ENCODE data around the gene PTGDS.
A peak's percentile ranks its signal among the peaks of the same experiment; 100 is the strongest.

Gene PTGDS

DNA sequence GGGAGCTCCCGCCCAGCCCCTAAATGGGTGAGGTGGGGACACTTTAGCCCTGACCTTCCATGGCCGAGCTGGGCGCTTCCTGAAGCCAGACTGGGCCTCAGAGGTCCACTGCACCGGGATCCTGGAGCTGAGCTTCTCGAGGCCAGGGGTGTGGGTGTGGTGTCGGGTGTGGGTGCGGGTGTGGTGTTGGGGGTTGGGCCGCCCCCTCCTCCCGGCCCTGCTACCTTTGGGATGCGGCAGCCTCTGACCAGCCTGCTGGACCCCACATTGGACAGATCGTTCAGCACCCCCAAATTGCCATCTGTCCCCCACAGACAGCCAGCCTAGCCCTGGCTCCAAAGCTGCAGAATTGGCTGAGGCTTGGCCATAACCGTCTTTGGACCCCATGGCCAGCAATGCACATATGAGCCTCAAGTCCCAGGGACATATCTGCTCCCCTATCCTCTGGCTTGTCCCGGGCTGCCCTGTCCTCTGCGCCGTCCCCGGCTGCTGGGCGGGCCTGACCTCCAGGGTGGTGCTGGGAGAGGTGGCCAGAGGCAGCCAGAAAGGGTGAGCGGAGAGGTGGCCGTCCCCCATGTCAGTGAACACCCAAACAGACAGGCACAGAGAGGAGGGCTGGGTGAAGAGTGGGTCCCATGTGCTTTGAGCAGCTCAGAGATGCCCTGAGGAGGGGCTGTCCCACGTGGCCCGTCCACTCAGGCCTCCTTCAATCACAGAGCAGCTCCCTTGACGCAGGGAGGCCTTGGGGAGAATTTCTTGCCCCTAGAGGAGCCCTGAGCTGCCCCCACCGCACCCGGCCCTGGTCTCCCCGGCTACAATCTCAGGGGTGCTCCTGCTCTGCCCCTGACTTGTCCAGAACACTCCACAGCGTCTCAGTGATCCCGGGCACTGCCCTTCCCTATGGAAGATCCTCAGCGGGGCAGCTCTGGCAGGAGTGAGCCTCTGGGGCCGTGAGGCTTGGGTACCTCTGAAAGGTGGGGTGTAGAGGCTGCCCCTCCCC is 3.4 kb upstream of the PTGDS start:
- DNase-seq, result no peak

DNA sequence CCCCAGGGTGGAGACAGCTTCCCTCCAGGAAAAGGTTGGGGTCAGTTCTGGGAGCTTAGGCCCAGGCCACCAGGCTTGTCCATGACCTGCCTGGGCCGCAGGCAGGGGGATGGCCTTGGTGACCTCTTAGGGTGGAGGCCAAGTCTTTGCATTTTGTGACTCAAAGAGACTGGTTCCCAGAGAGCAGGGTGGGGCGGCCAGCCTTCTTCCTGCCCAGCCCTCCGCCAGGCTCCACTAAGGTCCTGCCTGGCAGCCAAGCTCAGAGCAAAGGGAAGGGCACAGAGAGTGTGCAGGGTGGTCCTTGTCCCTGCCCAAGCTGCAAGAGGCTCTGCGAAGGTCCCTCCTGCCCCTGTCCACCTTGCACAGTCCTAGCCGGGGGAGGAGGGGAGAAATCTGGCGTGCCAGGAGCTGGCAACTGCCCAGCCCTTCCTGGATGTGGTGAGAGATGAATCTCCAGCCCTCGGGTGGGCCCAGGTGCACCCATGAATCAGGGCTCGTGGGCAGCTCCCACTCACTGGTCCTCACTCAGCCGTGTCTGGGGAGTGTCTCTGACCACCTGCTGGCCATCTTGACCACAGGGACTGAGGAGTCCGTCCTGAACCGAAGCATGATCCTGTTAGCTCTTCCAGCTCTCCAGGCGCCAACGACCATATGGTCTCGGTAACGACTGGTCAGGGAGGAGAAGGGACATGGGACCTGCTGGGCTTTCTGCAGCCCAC is 2.3 kb upstream of the PTGDS start:
- DNase-seq, result no peak

DNA sequence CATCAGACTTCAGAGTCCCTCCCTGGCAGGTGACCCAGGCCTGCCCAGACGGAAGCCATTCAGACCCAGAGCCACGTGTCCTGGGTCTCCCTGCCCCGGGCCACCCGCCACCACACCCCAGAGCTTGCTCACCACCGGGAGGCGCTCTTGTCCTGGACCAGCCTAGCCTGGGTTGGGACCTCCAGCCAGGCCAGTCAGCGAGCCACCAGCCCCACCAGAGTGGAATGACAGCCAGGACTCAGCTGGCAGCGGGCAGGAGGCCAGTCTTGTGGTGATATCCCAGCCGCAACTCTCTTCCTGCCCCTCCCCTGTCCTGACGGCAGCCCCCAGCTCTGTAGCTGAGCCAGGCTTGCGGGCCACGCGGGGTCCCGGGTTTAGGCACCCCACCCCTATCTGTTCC is 1.7 kb upstream of the PTGDS start:
- no peak for DNase-seq

DNA sequence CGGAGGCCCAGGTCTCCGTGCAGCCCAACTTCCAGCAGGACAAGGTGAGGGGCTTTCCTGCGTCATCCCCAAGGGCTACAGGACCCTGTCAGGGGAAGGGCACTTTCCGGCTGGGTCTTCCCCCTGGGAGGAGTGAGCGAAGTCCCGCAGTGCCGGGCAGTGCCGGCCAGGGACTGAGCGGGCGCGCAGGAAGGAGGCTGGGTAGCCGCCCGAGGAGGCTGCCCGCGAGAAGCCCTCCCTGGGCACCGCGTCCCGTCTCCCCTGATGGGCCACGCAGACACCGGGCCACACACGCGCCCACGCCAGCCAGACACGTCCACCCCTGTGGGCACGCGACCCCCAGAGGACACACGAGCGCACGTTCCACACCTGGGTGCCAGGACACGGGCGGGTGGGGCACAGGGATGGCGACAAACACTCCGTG is 357 bp downstream of the PTGDS start:
- DNase-seq, result peak; percentile 62

DNA sequence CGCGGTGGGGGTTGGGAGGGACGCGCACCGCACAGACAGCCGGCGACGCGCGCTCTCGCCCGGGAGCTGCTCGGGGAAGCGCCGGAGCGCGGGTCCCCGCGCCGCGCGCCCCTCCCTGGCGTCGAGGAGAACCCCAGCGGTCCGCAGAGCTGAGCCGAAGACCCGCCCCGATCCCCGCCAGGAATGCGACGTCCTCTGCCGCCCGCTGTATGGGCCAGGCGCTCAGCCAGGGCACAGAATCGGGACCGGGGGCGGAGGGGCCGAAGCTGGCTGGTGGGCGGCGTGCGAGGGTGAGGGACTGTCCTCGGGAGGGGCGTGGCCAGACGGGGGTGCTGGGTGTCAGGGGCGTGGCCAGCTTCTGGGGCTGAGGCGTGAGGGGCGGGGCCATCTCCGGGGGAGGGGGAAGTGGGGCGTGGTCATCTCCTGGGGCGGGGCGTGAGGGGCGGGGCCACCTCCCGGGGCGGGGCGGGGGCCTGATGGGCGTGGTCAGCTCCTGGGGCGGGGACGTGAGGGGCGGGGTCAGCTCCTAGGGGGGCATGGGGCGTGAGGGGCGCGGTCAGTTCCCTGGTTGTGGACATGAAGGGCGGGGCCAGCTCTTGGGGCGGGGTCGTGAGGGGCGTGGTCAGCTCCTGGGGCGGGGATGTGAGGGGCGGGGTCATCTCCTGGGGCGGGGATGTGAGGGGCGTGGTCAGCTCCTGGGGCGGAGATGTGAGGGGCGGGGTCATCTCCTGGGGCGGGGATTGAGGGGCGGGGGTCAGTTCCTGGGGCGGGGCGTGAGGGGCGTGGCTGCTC is 965 bp downstream of the PTGDS start:
- DNase-seq, result no peak

DNA sequence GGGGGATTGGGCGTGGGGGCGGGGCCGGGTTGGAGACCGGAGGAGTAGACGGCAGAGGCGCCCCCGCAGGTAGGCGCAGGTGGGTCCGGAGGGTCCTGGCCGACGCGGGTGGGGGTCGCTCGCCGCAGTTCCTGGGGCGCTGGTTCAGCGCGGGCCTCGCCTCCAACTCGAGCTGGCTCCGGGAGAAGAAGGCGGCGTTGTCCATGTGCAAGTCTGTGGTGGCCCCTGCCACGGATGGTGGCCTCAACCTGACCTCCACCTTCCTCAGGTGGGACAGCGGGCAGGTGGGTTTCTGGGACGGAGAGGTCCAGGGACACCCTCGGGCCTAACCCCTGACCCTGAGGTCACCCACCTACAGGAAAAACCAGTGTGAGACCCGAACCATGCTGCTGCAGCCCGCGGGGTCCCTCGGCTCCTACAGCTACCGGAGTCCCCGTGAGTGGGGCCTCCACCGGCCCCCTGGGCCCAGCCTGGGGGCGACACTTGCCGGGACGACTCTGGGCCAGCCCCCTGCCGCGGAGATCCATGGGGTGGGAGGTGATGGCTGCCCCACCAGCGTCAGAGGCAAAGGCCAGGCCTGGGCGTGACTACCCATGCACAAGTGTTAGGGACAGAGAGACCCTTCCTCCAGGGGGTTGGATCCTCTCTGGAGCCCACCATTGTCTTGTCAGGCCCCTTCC is 1.7 kb downstream of the PTGDS start:
- DNase-seq, result no peak

DNA sequence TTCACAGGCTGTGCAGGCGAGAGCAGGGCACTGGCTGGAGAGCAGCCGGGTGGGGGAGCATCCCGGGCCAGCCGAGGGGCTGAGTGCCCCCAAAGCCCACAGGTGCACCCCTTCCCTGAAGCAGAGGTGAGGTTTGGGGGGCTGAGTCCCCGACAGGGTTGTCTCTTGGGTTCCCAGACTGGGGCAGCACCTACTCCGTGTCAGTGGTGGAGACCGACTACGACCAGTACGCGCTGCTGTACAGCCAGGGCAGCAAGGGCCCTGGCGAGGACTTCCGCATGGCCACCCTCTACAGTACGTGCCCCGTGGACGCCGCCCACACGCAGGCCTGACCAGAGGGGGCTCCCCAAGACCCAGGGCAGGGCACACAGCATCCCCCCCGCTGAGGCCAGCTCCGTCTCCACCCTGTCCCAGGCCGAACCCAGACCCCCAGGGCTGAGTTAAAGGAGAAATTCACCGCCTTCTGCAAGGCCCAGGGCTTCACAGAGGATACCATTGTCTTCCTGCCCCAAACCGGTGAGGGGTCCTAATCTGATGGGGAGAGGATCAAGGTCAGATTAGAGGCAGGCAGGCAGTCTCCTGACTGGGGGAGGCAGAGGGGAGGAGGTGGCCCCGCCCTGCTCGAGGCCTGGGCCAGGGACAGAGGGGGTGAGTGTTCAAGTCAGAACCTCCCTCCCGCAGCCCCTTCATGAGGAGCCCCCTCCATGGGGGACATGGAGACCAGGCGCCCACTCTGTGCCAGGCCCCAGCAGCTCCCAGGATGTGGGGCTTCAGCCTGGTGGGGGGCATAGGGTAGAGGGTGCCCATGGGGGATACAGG is 2.7 kb downstream of the PTGDS start:
- no peak for DNase-seq

DNA sequence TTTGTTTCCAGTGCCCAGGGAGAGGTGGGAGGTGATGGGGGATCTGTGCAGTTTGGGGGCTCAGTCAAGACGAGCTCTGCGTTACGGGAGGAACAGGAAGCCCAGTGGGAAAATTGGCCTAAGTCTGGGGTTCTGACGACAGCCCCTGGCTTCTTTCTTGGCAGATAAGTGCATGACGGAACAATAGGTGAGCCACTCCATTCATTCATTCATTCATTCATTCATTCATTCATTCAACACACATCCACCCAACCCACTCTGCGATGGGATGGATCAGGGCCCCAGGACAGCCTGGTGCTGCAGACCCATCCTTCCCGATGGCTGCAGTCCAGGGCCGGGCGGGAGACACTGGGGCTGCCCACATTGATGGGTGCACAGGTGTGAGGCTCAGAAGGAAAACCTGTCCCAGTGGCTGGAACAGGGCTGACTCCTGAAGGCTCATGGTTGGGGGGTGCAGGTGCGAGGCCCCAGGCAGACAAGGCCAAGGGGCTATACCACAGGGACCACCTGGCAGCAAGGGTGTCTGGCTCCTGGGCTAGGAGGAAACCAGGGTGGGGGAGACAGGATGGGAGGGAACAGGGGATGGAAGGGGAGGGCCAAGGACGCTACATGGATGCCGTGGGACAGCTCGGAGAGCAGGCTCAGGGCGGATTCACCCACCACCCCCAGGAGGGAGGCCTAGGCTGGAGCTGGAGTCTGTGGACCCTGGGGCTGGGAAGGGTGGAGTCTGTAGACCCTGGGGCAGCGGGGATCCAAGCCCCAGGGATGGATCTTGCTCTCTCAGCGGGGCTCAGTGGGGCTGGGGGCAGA is 3.6 kb downstream of the PTGDS start:
- DNase-seq, result no peak

DNA sequence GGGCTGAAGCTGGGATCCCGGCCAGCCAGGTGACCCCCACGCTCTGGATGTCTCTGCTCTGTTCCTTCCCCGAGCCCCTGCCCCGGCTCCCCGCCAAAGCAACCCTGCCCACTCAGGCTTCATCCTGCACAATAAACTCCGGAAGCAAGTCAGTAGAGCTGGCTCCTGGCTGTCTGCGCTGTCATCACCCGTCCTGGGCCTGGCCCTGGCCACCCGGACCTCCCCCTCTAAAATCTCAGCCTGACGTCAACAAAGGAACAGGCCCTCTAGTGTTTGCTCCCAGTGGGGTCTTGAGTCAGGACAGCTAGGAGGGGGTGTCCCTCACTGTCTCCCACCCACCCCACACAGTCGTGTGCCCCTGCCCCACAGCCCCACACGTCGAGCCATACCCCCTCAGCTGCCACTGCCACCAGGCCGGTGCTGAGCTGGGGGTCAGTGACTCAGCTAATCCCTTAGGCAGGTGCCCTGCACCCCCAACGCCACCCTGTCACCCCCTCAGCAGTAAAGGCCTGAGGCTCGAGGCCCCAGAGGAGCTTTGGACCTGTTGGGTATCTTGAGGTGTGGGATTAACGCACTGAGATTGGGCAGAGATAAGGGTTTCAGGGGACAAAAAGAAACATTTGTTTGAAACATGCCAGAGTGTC is 4.4 kb downstream of the PTGDS start:
- no peak for DNase-seq

DNA sequence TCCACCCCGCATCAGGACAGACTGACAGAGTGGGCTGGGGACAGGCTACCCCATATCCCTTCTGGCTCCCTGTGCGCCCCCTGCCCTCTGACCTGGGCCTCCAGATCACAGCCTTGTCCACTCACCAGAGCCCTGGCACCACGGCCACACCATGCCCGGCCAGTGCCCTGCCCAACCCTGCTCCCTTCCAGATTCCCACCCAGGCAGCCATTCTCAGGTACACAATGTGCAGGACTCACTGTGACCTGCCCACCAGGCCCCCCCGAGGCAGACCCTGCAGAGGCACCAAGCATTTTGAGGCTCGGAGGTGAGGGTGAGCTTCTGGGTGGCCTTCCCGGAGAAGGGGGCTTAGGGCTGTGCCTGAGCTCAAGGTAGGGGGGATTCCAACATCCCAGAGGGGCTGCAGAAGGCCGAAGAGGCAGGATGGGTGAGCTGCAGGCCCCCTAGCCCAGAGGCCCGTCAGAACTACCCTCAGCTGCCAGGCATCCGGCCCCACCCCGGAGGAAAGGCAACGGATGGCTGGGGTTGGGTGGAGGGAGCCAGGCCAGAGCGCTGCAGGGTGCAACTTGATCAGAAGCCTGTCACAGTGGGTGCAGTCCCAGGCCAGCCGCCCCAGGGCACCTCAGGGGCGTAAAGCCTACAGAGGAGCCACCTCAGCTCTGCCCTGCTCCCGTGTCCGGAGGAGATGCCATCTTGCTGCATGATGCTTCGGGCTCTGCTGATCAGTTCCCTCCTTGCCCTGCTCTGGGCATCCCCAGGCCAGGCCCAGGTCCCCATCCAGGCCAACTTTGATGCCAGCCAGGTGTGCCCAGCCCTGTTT is 5.1 kb downstream of the PTGDS start, which contains the start of gene LCNL1:
LCNL1 (plus strand) TSS at position 762 of the 820 bp plus-strand sequence. CDS start 594 bp downstream, outside the sequence.
- DNase-seq, result no peak

DNA sequence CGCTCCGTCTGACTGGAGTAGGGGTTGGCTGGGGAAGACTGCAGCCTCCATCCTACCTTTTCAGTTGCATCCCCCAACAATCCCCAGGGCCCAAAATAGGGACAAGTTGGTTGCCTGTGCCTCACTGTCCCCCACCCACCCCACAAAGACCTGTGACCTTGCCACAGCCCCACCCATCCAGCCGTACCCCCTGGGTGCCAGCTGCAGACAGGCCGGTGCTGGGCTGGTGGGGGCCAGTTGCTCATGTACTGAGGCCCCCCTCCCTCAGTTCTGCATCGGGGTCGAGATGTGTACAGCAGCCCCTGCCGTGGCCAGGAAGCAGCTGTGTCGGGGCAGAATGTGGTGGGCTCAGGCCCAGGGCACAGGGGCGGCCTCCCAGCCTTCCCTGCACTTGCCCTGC is 5.9 kb downstream of the PTGDS start:
- DNase-seq, result no peak

DNA sequence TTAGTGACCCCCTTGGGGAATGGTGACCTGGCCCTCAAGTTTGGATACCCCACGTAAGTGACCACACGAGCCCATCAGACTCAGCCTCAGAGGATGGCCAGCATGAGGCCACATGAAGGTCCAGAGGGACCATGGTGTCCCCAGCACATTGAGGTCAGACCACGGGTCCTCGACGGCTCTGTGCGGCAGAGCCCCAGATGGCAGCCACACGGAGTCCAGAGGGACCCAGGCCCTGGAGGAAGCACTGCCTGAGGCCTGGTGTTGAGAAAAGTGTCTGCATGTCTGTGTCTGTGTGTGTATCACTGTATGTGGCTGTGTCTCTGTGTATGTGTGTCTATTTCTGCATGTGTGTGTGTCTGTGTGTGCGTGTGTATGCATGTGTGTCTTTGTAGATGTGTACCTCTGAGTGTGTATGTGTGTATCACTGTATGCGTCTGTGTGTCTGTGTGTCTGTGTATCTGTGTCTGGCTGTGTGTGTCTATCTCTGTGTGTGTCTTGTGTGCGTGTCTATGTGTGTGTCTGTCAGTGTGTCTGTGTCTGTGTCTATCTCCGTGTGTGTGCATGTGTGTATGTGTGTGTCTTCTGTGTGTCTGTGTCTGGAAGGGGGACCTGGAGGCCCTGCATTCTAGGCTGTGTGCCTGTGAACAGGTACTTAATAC is 6.5 kb downstream of the PTGDS start:
- no peak for DNase-seq

DNA sequence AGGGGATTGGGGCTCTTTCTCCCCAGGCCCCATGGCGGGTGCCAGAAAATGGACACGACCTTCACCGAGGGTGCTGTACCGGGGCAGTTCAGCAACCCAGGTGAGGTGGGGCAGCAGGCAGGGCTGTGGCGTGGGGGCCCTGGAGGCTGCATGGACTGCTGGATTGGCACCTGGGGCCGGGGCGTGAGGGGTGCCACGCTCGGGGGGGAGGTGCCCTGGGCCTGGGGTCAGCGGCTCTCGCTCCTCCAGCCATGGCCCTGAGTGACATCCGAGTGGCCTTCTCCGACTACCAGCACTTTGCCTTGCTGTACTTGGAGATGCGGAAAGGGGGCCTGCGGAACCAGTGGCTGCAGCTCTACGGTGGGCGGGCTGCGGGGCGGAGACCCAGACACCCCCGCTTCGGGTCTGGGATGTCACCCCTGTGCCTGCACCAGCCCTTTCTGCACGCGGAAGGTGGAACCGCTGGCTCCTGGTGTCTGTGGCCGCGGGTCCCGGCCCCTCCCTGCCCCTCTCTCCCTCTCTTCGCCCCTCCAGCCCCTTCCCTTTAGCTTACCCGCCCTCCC is 7.2 kb downstream of the PTGDS start:
- DNase-seq, result no peak

DNA sequence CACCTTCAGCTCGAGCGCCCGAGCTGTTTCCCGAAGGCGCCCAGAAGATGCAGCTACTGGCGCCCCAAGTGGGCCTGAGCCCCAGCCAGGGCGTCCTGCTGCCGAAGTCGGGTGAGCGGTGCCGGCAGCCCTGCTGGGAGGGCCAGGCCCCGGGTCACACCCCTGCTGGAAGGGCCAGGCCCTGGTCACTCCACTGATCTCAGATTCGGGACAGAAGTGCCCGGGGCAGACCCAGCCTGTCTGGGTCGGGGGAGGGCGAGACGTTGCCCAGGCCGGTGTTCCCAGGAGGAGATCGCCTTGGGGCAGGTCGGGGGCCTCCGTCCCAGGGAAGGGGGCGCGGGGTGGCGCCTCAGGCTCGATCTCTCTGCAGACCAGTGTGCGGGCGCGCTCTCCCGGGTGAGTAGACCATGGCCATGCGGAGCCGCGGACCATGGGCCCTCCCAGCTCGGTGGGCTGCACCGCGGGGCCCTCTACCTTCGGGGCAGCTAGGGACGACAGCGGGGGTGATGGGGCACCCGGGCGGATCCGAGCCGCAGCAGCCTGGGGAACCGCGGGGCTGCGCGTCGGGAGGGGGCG is 7.8 kb downstream of the PTGDS start:
- DNase-seq, result no peak

DNA sequence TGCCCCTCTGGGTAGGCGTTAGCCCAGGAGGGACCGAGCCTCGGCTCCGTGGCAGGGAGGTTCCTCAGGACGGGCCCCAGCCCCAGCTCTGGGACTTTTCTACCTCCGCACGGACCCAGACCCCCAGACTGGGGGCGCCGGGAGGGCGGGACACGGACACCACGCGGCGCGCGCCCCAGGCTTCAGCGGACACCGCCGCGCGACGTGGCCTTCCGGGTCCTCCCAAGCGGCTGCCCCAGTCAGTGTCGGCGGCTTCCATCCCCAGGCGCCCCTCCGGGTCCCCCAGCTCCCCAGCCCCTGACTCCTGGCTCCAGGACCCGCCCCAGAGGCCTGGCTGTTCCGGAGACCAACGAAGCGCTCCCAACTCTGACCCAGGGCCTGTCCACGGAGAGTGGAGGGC is 8.5 kb downstream of the PTGDS start:
- no peak for DNase-seq

DNA sequence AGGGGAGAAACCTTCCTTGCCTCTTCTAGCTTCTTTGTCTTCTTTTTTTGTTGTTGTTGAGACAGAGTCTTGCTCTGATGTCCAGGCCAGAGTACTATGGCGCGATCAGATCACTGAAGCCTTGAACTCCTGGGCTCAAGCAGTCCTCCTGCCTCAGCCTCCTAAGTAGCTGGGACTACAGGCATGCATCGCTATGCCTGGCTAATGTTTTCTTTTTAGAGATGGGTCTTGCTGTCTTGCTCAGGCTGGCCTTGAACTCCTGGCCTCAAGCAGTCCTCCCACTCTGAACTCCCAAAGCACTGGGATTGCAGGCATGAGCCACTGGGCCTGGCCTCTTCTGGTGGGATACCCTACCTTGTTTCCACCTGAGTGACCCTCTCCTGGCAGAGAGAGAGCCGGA is 11.6 kb downstream of the PTGDS start:
- no peak for DNase-seq

DNA sequence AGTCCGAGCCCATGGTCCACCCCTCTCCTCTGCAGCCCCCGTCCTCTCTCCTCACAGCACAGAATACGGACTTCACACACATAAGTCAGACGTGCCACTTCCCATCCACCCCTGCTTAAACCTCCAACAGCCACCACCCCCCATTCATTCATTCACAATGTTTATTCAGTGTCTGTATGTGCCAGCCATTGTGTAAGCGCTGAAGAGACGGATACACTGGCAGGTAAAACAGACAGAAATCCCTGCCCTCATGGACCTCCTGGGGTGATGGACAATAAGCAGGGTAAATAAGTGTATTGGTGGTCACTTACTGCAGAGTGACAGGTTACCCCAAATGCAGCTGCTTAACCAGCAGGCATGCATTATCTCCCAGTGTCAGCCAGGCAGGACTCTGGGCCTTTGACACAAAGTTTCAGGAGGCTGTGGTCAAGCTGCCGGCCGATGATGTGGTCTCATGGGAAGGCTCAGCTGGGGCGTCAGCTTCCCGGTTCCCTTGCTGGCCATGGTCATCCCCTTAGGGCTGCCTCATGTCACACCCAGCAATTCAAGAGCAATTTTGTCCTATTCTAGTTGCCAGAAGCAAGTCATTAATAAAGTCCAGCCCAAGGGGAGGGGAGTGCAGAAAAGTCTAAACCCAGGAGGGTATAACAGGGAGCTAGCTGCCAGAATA is 13.1 kb downstream of the PTGDS start:
- DNase-seq, result no peak

All from right kidney (tissue), 1 donor.